ENCODE data around the gene RPL36. TPM values are rescaled to one million over a fixed set of nuclear protein-coding genes. Genes with fewer than 3 reads are reported as not detected.
A peak's percentile ranks its signal among the peaks of the same experiment; 100 is the strongest.

The RPL36 gene
- total and polyA plus RNA-seq, 9 of the 15 experiments (the other 6 are each of a cell fraction or from before 2014, with no cell fraction given): 350 to 3,412 (median 1,507) TPM

DNA sequence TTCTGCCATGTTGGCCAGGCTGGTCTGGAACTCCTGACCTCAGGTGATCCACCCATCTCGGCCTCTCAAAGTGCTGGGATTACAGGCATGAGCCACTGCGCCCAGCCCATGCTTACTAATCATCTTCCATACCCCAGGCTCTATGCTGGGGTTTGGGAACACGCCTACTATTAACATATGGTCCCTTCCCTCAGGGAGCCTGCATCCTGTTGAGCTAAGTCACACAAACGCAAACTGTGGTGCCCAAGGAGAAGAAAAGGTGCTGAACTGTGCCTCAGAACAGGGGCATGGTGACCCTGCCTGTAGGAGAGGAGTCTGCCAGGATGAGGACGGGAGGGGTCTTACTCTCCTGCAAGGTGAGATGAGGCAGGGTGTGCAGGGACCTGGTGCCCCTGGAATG lies 15.4 kb upstream of the RPL36 start (continued):
- TF ChIP-seq CEBPZ (IDR thresholded peaks at IDR 0.05; ENCODE audit: borderline replicate concordance, low read depth, low read length): no peak
- no peak for TF ChIP-seq ZNF134 (CRISPR knock-in tag; conservative IDR thresholded peaks at IDR 0.05)
- no peak for TF ChIP-seq CHD4 (IDR thresholded peaks at IDR 0.05; ENCODE audit: insufficient read depth, insufficient replicate concordance, low read depth, low read length, poor library complexity, severe bottlenecking)
- TF ChIP-seq ZNF184 (CRISPR knock-in tag; IDR thresholded peaks at IDR 0.05): no peak

DNA sequence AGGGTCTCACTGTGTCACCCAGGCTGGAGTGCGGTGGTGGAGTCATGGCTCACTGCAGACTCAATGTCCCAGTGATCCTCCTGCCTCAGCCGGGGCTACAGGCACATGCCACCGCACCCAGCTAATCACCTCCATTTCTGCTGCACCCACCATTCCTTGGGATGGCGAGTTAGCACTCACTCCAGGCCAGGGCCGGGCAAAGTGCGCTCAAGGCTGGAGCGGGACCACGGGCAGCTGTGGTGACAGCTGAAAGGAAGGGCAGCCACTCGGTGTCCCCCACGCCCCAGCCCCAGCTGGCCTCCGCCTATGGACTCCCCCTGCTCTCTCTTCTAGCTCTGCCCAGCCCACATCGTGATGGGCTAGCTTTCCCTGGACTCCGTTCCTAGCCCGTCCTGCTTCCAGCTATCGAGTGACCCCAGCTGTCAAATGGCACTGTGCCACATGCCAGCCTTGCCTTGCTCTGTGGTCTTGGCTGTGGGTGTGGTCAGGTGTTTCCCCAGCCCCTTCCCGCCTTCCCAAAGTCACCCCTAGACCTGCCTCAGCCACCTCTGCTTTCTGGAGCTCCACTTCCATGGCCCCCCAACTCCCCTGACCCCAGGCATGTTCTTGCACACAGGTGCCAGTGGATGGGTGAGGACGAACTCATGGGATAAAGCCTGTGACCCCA lies 13.9 kb upstream of the RPL36 start:
- intact Hi-C loops (cut with micrococcal nuclease) (no loop called here), in situ Hi-C loops (cut with MboI) (no loop called here)
- Histone ChIP-seq H3K27ac (ENCODE audit: extremely low read depth, low read depth, low read length) (no peak overlapping the region), H3K36me3 (ENCODE audit: control insufficient read depth, insufficient read depth, low read length) (peaks cover 20% of the 10 kb centered on the region; the same call in 2 of the 3 replicates), H4K20me1 (replicated peaks; ENCODE audit: control insufficient read depth, insufficient read depth, low read length) (no peaks in the 10 kb centered on the region; the same call in 1 of the 2 replicates), H3K9me1 (ENCODE audit: control insufficient read depth, insufficient read depth, low read length) (no peaks in the 10 kb centered on the region), H3K4me3 (no peak overlapping the region), H3K79me2 (ENCODE audit: control insufficient read depth, insufficient read depth, low read length) (peaks cover 12% of the 10 kb centered on the region), H3K27me3 (ENCODE audit: control insufficient read depth in 2 of 2, insufficient read depth in 2 of 2, low read length in 2 of 2) (no peaks in the 10 kb centered on the region), H3K9ac (ENCODE audit: insufficient read depth in 1 of 2, low read depth in 2 of 2, low read length in 2 of 2) (peak overlapping the region in 1 of 2 experiments; percentile 22; a peak in 2 of 4 replicates), H3K4me2 (ENCODE audit: insufficient read depth, low read length) (no peak overlapping the region), H3K4me1 (replicated peaks in 1 of 2; ENCODE audit: control insufficient read depth in 2 of 2, insufficient read depth in 2 of 2, low read length in 2 of 2) (peaks cover 17 to 53% of the 10 kb centered on the region in 2 experiments), H2AFZ (ENCODE audit: low read depth, low read length) (no peak overlapping the region), H3K9me3 (replicated peaks; ENCODE audit: control insufficient read depth, insufficient read depth, low read depth, low read length) (no peaks in the 10 kb centered on the region)
- DNase-seq (ENCODE audit: extremely low read depth in 1 of 4, low spot score in 3 of 4) (no peak), ATAC-seq (no peak), FAIRE-seq (no peak)
- ChIA-PET CTCF (ENCODE audit: low intra/inter-chr PET ratio) (no interaction called here), POLR2A (interaction anchor here (0.6 to 2.8 kb wide), 6 partner anchors 9 to 33 kb away, joined by 3 to 9 read pairs (median 3); partner anchors contain the start of gene RPL36)
- WGBS (ENCODE audit: insufficient coverage, low coverage, missing lambda C conversion rate): 67% methylated on average over 12 of the region's 17 CpGs
- BruUV-seq (replicated peaks): no TSS peak
- TF ChIP-seq POLR2A (conservative IDR thresholded peaks at IDR 0.05): peak; percentile 36
- no peak for TF ChIP-seq SMC3 (conservative IDR thresholded peaks at IDR 0.05; ENCODE audit: insufficient read depth, low read depth, low read length)
- TF ChIP-seq MAZ (CRISPR knock-in tag; conservative IDR thresholded peaks at IDR 0.05 in 1 of 2, IDR thresholded peaks at IDR 0.05 in 1 of 2): no peak
- TF ChIP-seq TFAP4 (CRISPR knock-in tag; IDR thresholded peaks at IDR 0.05; ENCODE audit: borderline replicate concordance): peak; percentile 4; the same call in 1 of the 2 replicates
- no peak for TF ChIP-seq ZNF354B (CRISPR knock-in tag; IDR thresholded peaks at IDR 0.05)
- no peak for TF ChIP-seq BRD4 (IDR thresholded peaks at IDR 0.05)
- TF ChIP-seq NFIC (IDR thresholded peaks at IDR 0.05): 0 out of 2 replicates have a peak, but pooled peaks have one; percentile 20
- TF ChIP-seq SLC30A9 (CRISPR knock-in tag; IDR thresholded peaks at IDR 0.05): no peak
- TF ChIP-seq, protein P1, sequence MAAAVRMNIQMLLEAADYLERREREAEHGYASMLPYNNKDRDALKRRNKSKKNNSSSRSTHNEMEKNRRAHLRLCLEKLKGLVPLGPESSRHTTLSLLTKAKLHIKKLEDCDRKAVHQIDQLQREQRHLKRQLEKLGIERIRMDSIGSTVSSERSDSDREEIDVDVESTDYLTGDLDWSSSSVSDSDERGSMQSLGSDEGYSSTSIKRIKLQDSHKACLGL (CRISPR knock-in tag; IDR thresholded peaks at IDR 0.05; ENCODE audit: borderline replicate concordance, poor library complexity, severe bottlenecking): no peak
- no peak for TF ChIP-seq KAT7 (CRISPR knock-in tag; IDR thresholded peaks at IDR 0.05; ENCODE audit: borderline replicate concordance)
- no peak for TF ChIP-seq SIRT6 (IDR thresholded peaks at IDR 0.05; ENCODE audit: low read depth, low read length)
- TF ChIP-seq MAFK (IDR thresholded peaks at IDR 0.05; ENCODE audit: low read length): no peak
- TF ChIP-seq SREBF2 (CRISPR knock-in tag; IDR thresholded peaks at IDR 0.05): no peak

Data from K562 (cell line).